Amygdala (tissue), 56 donors: ENCODE results near the gene FBXO10.
"Not testable (repeated sequence)": the region's sequence is repeated elsewhere in the genome, so short reads cannot be mapped to it uniquely, and the experiment has no call there.

Experiments used
- DNase-seq, 56 donors: peaks; one replicate each; lab custom pipeline; 2025; lab: John Stamatoyannopoulos, UW

The FBXO10 gene

GRCh38 chr9:37486616-37487548 lies 89.3 kb downstream of the FBXO10 start:
- DNase-seq: peak in 31 of 56 donors; percentile 5 to 73 (median 28)

GRCh38 chr9:37486256-37486615 lies 89.9 kb downstream of the FBXO10 start:
- no peak for DNase-seq

- DNase-seq: peak in 55 of 56 donors; percentile 30 to 95 (median 83)
Observed at GRCh38 chr9:37485389-37486255, 90.6 kb downstream of the FBXO10 start, which contains the start of gene POLR1E. TSS of gene POLR1E (plus strand) at chr9:37485948. CDS start at chr9:37486048, 100 bp downstream.

GRCh38 chr9:37480759-37481158 lies 95.4 kb downstream of the FBXO10 start:
- no peak for DNase-seq

- not testable (repeated sequence) for DNase-seq
Observed at GRCh38 chr9:37477987-37478619, 98.1 kb downstream of the FBXO10 start.

GRCh38 chr9:37477443-37477842 lies 98.7 kb downstream of the FBXO10 start:
- not testable (repeated sequence) for DNase-seq

GRCh38 chr9:37476930-37477329 lies 99.2 kb downstream of the FBXO10 start:
- DNase-seq: no peak

- DNase-seq: no peak
Observed at GRCh38 chr9:37474438-37474837, 101.7 kb downstream of the FBXO10 start.

- not testable (repeated sequence) for DNase-seq
Observed at GRCh38 chr9:37473982-37474381, 102.2 kb downstream of the FBXO10 start.

GRCh38 chr9:37471942-37472684 lies 104.1 kb downstream of the FBXO10 start:
- no peak for DNase-seq

GRCh38 chr9:37468620-37469019 lies 107.6 kb downstream of the FBXO10 start:
- DNase-seq: no peak

GRCh38 chr9:37467530-37467929 lies 108.7 kb downstream of the FBXO10 start:
- not testable (repeated sequence) for DNase-seq

GRCh38 chr9:37466037-37466709 lies 110.0 kb downstream of the FBXO10 start:
- DNase-seq: peak in 42 of 56 donors; percentile 12 to 78 (median 60)

- peak; percentile 88 to 100 (median 99) for DNase-seq
Observed at GRCh38 chr9:37465249-37466036, 110.7 kb downstream of the FBXO10 start, which contains the start of gene ZBTB5. TSS of gene ZBTB5 (minus strand) at chr9:37465450. CDS start at chr9:37442551, 22,899 bp downstream.

- peak in 46 of 56 donors; percentile 19 to 88 (median 78) for DNase-seq
Observed at GRCh38 chr9:37464426-37465248, 111.5 kb downstream of the FBXO10 start.

- no peak for DNase-seq
Observed at GRCh38 chr9:37464006-37464405, 112.2 kb downstream of the FBXO10 start.
